DMS114 treated with DMSO at 0.1 percent for 48 hours (cell line): ENCODE measurements around the gene TNFRSF25.
"Not testable (repeated sequence)": the region's sequence is repeated elsewhere in the genome, so short reads cannot be mapped to it uniquely, and the experiment has no call there.

Experiments used
- DNase-seq: peaks from one replicate; lab custom pipeline; 2025; ENCODE audit not compliant: unreplicated experiment; lab: John Stamatoyannopoulos, UW

TNFRSF25 gene

GRCh38 chr1:6502000-6502891 lies 36.3 kb upstream of the TNFRSF25 start:
- no peak for DNase-seq

GRCh38 chr1:6501279-6501813 lies 35.4 kb upstream of the TNFRSF25 start:
- DNase-seq, result no peak

GRCh38 chr1:6500544-6501278 lies 34.7 kb upstream of the TNFRSF25 start:
- no peak for DNase-seq

GRCh38 chr1:6499296-6499695 lies 33.3 kb upstream of the TNFRSF25 start:
- DNase-seq, result no peak

- no peak for DNase-seq
Measured at GRCh38 chr1:6498576-6499111, 32.7 kb upstream of the TNFRSF25 start.

- no peak for DNase-seq
Measured at GRCh38 chr1:6497867-6498575, 32.0 kb upstream of the TNFRSF25 start.

GRCh38 chr1:6497215-6497866 lies 31.4 kb upstream of the TNFRSF25 start:
- DNase-seq, result no peak

- DNase-seq, result no peak
Measured at GRCh38 chr1:6496890-6497214, 30.9 kb upstream of the TNFRSF25 start.

GRCh38 chr1:6496365-6496721 lies 30.4 kb upstream of the TNFRSF25 start:
- no peak for DNase-seq

GRCh38 chr1:6495540-6496364 lies 29.8 kb upstream of the TNFRSF25 start:
- no peak for DNase-seq

- no peak for DNase-seq
Measured at GRCh38 chr1:6495041-6495441, 29.1 kb upstream of the TNFRSF25 start.

GRCh38 chr1:6494627-6495026 lies 28.7 kb upstream of the TNFRSF25 start:
- DNase-seq, result no peak

GRCh38 chr1:6493834-6494223 lies 27.9 kb upstream of the TNFRSF25 start:
- DNase-seq, result not testable (repeated sequence)

GRCh38 chr1:6491966-6492365 lies 26.0 kb upstream of the TNFRSF25 start:
- DNase-seq, result no peak

GRCh38 chr1:6491480-6491962 lies 25.5 kb upstream of the TNFRSF25 start, which contains the start of gene PLEKHG5:
PLEKHG5 (minus strand) TSS chr1:6491667; CDS start chr1:6477571, 14,096 bp downstream.
- no peak for DNase-seq

GRCh38 chr1:6491081-6491449 lies 25.1 kb upstream of the TNFRSF25 start:
- DNase-seq, result no peak

- peak; percentile 19 for DNase-seq
Measured at GRCh38 chr1:6490181-6491080, 24.5 kb upstream of the TNFRSF25 start.

- DNase-seq, result peak; percentile 40
Measured at GRCh38 chr1:6489799-6490180, 23.8 kb upstream of the TNFRSF25 start.

- no peak for DNase-seq
Measured at GRCh38 chr1:6489383-6489765, 23.4 kb upstream of the TNFRSF25 start.
